Measurements from ENCODE around the gene GPD2.

GPD2 gene

DNA sequence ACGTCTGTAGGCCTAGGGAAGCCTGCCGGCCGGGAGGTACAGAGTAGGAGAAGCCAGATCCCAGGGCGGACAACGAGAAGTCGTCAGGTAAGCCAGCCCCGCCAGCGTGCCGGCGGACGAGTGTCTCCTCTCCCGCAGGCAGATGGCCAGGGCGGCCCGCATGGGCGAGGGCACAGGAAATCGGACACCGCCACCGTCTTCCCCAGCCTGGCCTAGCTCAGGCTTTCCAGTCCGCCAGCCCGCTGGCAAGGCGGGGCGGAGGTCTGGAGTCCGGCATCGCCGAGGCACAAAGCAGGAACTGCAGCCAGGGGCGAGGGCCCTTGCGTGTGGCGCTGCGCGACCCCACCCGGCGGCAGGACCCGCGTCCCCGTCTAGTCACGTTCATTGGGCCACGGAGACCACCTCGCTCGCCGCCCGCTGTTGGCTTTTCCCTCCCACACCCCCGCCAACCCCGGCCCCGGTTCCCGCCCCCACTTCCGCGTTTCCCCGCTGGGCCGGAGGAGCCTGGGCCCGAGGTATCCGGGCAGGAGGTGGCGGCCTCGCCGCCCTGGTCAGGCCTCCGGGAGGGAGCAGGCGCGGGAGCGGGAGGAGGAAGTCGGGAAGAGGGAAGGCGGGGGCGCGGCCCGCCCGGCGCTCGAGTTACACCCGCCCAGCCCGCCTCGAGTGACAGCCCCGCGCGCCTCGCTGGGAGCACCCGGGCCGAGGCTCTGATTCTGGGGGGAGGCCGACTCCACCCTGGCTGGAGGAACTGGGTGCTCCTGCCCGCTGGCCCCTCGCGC lies at the start of gene GPD2:
TSS of gene GPD2 (plus strand) at position 662 of the 779 bp plus-strand sequence. CDS start 39,727 bp downstream, outside the sequence.
- H3K9ac ChIP-seq (ENCODE audit: low read depth, low read length, poor library complexity, severe bottlenecking): peak within 1 kb of the TSS; percentile 73
- H3K27me3 ChIP-seq (ENCODE audit: insufficient read depth, low read length, poor library complexity, severe bottlenecking): no peaks in the 10 kb centered on the region
- 0 out of 2 replicates have a peak, but pooled peaks cover 9% of the 10 kb centered on the region for H3F3A ChIP-seq (ENCODE audit: low read depth)
- peaks cover 23% of the 10 kb centered on the region for H3K79me2 ChIP-seq (ENCODE audit: insufficient read depth, low read length)
- no peaks in the 10 kb centered on the region for H3K9me2 ChIP-seq (replicated peaks; ENCODE audit: low read depth, low read length)
- TF ChIP-seq EZH2phosphoT487 (IDR thresholded peaks at IDR 0.05; ENCODE audit: borderline replicate concordance): no peak
- TF ChIP-seq, protein P1, sequence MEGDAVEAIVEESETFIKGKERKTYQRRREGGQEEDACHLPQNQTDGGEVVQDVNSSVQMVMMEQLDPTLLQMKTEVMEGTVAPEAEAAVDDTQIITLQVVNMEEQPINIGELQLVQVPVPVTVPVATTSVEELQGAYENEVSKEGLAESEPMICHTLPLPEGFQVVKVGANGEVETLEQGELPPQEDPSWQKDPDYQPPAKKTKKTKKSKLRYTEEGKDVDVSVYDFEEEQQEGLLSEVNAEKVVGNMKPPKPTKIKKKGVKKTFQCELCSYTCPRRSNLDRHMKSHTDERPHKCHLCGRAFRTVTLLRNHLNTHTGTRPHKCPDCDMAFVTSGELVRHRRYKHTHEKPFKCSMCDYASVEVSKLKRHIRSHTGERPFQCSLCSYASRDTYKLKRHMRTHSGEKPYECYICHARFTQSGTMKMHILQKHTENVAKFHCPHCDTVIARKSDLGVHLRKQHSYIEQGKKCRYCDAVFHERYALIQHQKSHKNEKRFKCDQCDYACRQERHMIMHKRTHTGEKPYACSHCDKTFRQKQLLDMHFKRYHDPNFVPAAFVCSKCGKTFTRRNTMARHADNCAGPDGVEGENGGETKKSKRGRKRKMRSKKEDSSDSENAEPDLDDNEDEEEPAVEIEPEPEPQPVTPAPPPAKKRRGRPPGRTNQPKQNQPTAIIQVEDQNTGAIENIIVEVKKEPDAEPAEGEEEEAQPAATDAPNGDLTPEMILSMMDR (conservative IDR thresholded peaks at IDR 0.05; ENCODE audit: low read length): no peak
- H4K20me1 ChIP-seq (ENCODE audit: insufficient read depth, low read length, poor library complexity, severe bottlenecking): no peaks in the 10 kb centered on the region
- H3K36me3 ChIP-seq (ENCODE audit: insufficient read depth, low read length): no peaks in the 10 kb centered on the region
- H3K4me1 ChIP-seq (ENCODE audit: insufficient read depth, low read length, poor library complexity, severe bottlenecking): peaks cover 31% of the 10 kb centered on the region
- peak within 1 kb of the TSS; percentile 98 for H3K4me2 ChIP-seq (ENCODE audit: low read depth, low read length, poor library complexity, severe bottlenecking)
- H3K4me3 ChIP-seq (ENCODE audit: low read length, poor library complexity, severe bottlenecking): peak within 1 kb of the TSS; percentile 77
- no peaks in the 10 kb centered on the region for H3K9me3 ChIP-seq (ENCODE audit: insufficient read depth, low read depth, low read length)
- peak within 1 kb of the TSS; percentile 64 for H2AFZ ChIP-seq (ENCODE audit: low read length)

- Histone ChIP-seq H3K9ac (ENCODE audit: low read depth, low read length, poor library complexity, severe bottlenecking) (no peak overlapping the region), H3K4me3 (ENCODE audit: low read length, poor library complexity, severe bottlenecking) (no peak overlapping the region), H3K36me3 (ENCODE audit: insufficient read depth, low read length) (no peaks in the 10 kb centered on the region), H2AFZ (ENCODE audit: low read length) (no peak overlapping the region), H3K27me3 (ENCODE audit: insufficient read depth, low read length, poor library complexity, severe bottlenecking) (no peaks in the 10 kb centered on the region), H3K79me2 (ENCODE audit: insufficient read depth, low read length) (no peaks in the 10 kb centered on the region), H3K4me1 (ENCODE audit: insufficient read depth, low read length, poor library complexity, severe bottlenecking) (peaks cover 11% of the 10 kb centered on the region), H3K9me2 (replicated peaks; ENCODE audit: low read depth, low read length) (no peaks in the 10 kb centered on the region), H3K4me2 (ENCODE audit: low read depth, low read length, poor library complexity, severe bottlenecking) (no peak overlapping the region), H4K20me1 (ENCODE audit: insufficient read depth, low read length, poor library complexity, severe bottlenecking) (no peaks in the 10 kb centered on the region), H3F3A (ENCODE audit: low read depth) (no peaks in the 10 kb centered on the region), H3K9me3 (ENCODE audit: insufficient read depth, low read depth, low read length) (no peaks in the 10 kb centered on the region)
- TF ChIP-seq EZH2phosphoT487 (IDR thresholded peaks at IDR 0.05; ENCODE audit: borderline replicate concordance): no peak
- TF ChIP-seq, protein P1 (conservative IDR thresholded peaks at IDR 0.05; ENCODE audit: low read length): no peak
Measured at GRCh38 chr2:156394033-156394741, 42.0 kb upstream of the GPD2 start.

DNA sequence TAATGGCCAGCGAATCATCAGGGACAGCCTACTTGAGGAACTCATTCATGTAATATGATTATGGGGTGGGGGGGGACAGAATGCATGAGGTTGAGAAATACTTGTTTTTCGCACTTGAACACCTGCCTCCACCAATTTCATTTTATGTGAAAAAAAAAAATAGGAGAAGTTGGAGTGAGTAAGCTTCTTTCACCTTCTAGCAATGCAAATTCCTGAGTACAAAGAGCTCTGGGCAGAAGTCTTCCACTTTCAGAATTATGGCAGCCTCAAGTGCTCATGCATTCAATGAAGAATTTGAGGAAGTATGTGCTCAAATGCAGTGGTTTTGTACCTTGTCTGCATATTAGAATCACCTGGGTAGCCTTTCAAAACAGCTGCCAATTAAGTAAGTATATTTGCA lies 40.1 kb upstream of the GPD2 start:
- H3K4me1 ChIP-seq (ENCODE audit: insufficient read depth, low read length, poor library complexity, severe bottlenecking): peaks cover 15% of the 10 kb centered on the region
- TF ChIP-seq, protein P1 (conservative IDR thresholded peaks at IDR 0.05; ENCODE audit: low read length): no peak
- no peak for TF ChIP-seq EZH2phosphoT487 (IDR thresholded peaks at IDR 0.05; ENCODE audit: borderline replicate concordance)
- H3F3A ChIP-seq (ENCODE audit: low read depth): peaks cover 3% of the 10 kb centered on the region
- no peak overlapping the region for H3K4me2 ChIP-seq (ENCODE audit: low read depth, low read length, poor library complexity, severe bottlenecking)
- H3K79me2 ChIP-seq (ENCODE audit: insufficient read depth, low read length): no peaks in the 10 kb centered on the region
- no peaks in the 10 kb centered on the region for H3K36me3 ChIP-seq (ENCODE audit: insufficient read depth, low read length)
- H2AFZ ChIP-seq (ENCODE audit: low read length): no peak overlapping the region
- H3K27me3 ChIP-seq (ENCODE audit: insufficient read depth, low read length, poor library complexity, severe bottlenecking): no peaks in the 10 kb centered on the region
- no peaks in the 10 kb centered on the region for H4K20me1 ChIP-seq (ENCODE audit: insufficient read depth, low read length, poor library complexity, severe bottlenecking)
- no peak overlapping the region for H3K4me3 ChIP-seq (ENCODE audit: low read length, poor library complexity, severe bottlenecking)
- no peaks in the 10 kb centered on the region for H3K9me2 ChIP-seq (replicated peaks; ENCODE audit: low read depth, low read length)
- H3K9ac ChIP-seq (ENCODE audit: low read depth, low read length, poor library complexity, severe bottlenecking): no peak overlapping the region
- H3K9me3 ChIP-seq (ENCODE audit: insufficient read depth, low read depth, low read length): no peaks in the 10 kb centered on the region
